ENCODE data around the gene CRIP1. TPM values are rescaled to one million over a fixed set of nuclear protein-coding genes. Genes with fewer than 3 reads are reported as not detected.

Gene CRIP1
- total RNA-seq, 1 donor from 2014 or later: 0.68 TPM

- no peak for DNase-seq
Observed at GRCh38 chr14:105471297-105471821, 15.3 kb upstream of the CRIP1 start.

GRCh38 chr14:105471823-105472485, 14.7 kb upstream of the CRIP1 start:
- DNase-seq: no peak

- DNase-seq: no peak
Observed at GRCh38 chr14:105472486-105472991, 14.1 kb upstream of the CRIP1 start.

- DNase-seq: no peak
Observed at GRCh38 chr14:105473033-105473676, 13.5 kb upstream of the CRIP1 start.

GRCh38 chr14:105473677-105474482, 12.8 kb upstream of the CRIP1 start:
- peak; percentile 93 for DNase-seq

- DNase-seq: peak; percentile 69
Observed at GRCh38 chr14:105474483-105475268, 12.0 kb upstream of the CRIP1 start, which contains the start of gene CRIP2. CRIP2 (plus strand) TSS chr14:105474821; CDS start chr14:105474863, 42 bp downstream.

- peak; percentile 78 for DNase-seq
Observed at GRCh38 chr14:105475269-105476096, 11.2 kb upstream of the CRIP1 start.

GRCh38 chr14:105476097-105476830, 10.4 kb upstream of the CRIP1 start:
- DNase-seq: peak; percentile 80

GRCh38 chr14:105476831-105477659, 9.6 kb upstream of the CRIP1 start:
- DNase-seq: peak; percentile 44

- DNase-seq: peak; percentile 37
Observed at GRCh38 chr14:105477660-105478397, 8.9 kb upstream of the CRIP1 start.

- DNase-seq: no peak
Observed at GRCh38 chr14:105478398-105479251, 8.1 kb upstream of the CRIP1 start.

- DNase-seq: no peak
Observed at GRCh38 chr14:105479431-105480158, 7.1 kb upstream of the CRIP1 start.

- no peak for DNase-seq
Observed at GRCh38 chr14:105480199-105480746, 6.4 kb upstream of the CRIP1 start.

GRCh38 chr14:105480807-105481801, 5.6 kb upstream of the CRIP1 start:
- DNase-seq: peak; percentile 95

- DNase-seq: peak; percentile 99
Observed at GRCh38 chr14:105481886-105482457, 4.7 kb upstream of the CRIP1 start.
